Nephron (organoid): ENCODE results near the gene TM4SF1.

Experiments
- H3K27ac Mint-ChIP-seq, 3 experiments: 2 replicates each; pipeline ENCODE4 v1.8.0; 2020; ENCODE audit warnings: mixed read lengths in 3 of 3, mild to moderate bottlenecking in 2 of 3, moderate library complexity in 1 of 3
- H3K27me3 Mint-ChIP-seq: 2 replicates; pipeline ENCODE4 v1.8.0; 2021; ENCODE audit warnings: low read depth, mild to moderate bottlenecking, moderate library complexity, mixed read lengths
- H3K36me3 Mint-ChIP-seq: 2 replicates; pipeline ENCODE4 v1.8.0; 2020; ENCODE audit warnings: low read depth, mixed read lengths
- H3K4me1 Mint-ChIP-seq: 2 replicates; pipeline ENCODE4 v1.8.0; 2020; ENCODE audit warnings: mixed read lengths
- H3K4me3 Mint-ChIP-seq, 3 experiments: 2 replicates each; pipeline ENCODE4 v1.8.0; 2020; ENCODE audit warnings: mild to moderate bottlenecking in 3 of 3, mixed read lengths in 3 of 3, moderate library complexity in 2 of 3
- H3K9me3 Mint-ChIP-seq: 2 replicates; pipeline ENCODE4 v1.8.0; 2020; ENCODE audit warnings: mixed read lengths
- CTCF ChIP-seq, 3 experiments: fragments of 200-600 bp; sonication (generic); IDR thresholded peaks; one replicate each; pipeline ENCODE4 v1.5.0; 2021; ENCODE audit warnings: antibody characterized with exemption in 3 of 3; ENCODE audit not compliant: unreplicated experiment in 3 of 3

Gene TM4SF1

GRCh38 chr3:149356044-149356592 is 21.3 kb downstream of the TM4SF1 start:
- Mint-ChIP-seq H3K27me3 (peaks cover 4% of the 10 kb centered on the region), H3K4me1 (no peaks in the 10 kb centered on the region), H3K9me3 (no peaks in the 10 kb centered on the region), H3K36me3 (no peaks in the 10 kb centered on the region), H3K4me3 (no peak overlapping the region), H3K27ac (no peak overlapping the region)
- no peak for TF ChIP-seq CTCF (IDR thresholded peaks at IDR 0.05; ENCODE audit: unreplicated experiment in 3 of 3)

- Mint-ChIP-seq H3K36me3 (no peaks in the 10 kb centered on the region), H3K27ac (no peak overlapping the region), H3K4me1 (no peaks in the 10 kb centered on the region), H3K27me3 (peaks cover 4% of the 10 kb centered on the region), H3K9me3 (no peaks in the 10 kb centered on the region), H3K4me3 (no peak overlapping the region)
- TF ChIP-seq CTCF (IDR thresholded peaks at IDR 0.05; ENCODE audit: unreplicated experiment in 3 of 3) = no peak
Observed at GRCh38 chr3:149353581-149354184, 23.8 kb downstream of the TM4SF1 start.

GRCh38 chr3:149352556-149352955 is 24.9 kb downstream of the TM4SF1 start:
- no peaks in the 10 kb centered on the region for H3K9me3 Mint-ChIP-seq
- H3K4me1 Mint-ChIP-seq = no peaks in the 10 kb centered on the region
- no peak overlapping the region for H3K27ac Mint-ChIP-seq
- no peaks in the 10 kb centered on the region for H3K36me3 Mint-ChIP-seq
- no peak overlapping the region for H3K4me3 Mint-ChIP-seq
- peak; percentile 60 to 64 (median 61) for TF ChIP-seq CTCF (IDR thresholded peaks at IDR 0.05; ENCODE audit: unreplicated experiment in 3 of 3)
- peaks cover 11% of the 10 kb centered on the region for H3K27me3 Mint-ChIP-seq

GRCh38 chr3:149343951-149344350 is 33.5 kb downstream of the TM4SF1 start:
- Mint-ChIP-seq H3K9me3 (no peaks in the 10 kb centered on the region), H3K27ac (no peak overlapping the region), H3K36me3 (no peaks in the 10 kb centered on the region), H3K4me3 (no peak overlapping the region), H3K27me3 (peaks cover 6% of the 10 kb centered on the region), H3K4me1 (no peaks in the 10 kb centered on the region)
- no peak for TF ChIP-seq CTCF (IDR thresholded peaks at IDR 0.05; ENCODE audit: unreplicated experiment in 3 of 3)

GRCh38 chr3:149342413-149343380 is 34.8 kb downstream of the TM4SF1 start:
- Mint-ChIP-seq H3K9me3 (no peaks in the 10 kb centered on the region), H3K36me3 (no peaks in the 10 kb centered on the region), H3K4me3 (no peak overlapping the region), H3K4me1 (no peaks in the 10 kb centered on the region), H3K27me3 (peaks cover under 1% of the 10 kb centered on the region), H3K27ac (no peak overlapping the region)
- no peak for TF ChIP-seq CTCF (IDR thresholded peaks at IDR 0.05; ENCODE audit: unreplicated experiment in 3 of 3)
